Endothelial cell of umbilical vein (primary cell): ENCODE results near the gene PCDH9. TPM values are rescaled to one million over a fixed set of nuclear protein-coding genes. Genes with fewer than 3 reads are reported as not detected.

ENCODE experiments used
- BruUV-seq: library from RNA; stranded (reverse); fragments of 400-500 nt; replicated peaks from 2 replicates; lab custom pipeline; 2021; lab: Mats Ljungman, UMichigan
- CTCF ChIA-PET: fragments of 300-600, 350-600 bp; sonication (Branson Sonifier 250); formaldehyde crosslinking; loops from one replicate; lab custom pipeline; 2021; ENCODE audit warnings: antibody characterized with exemption, inconsistent platforms; lab: Charles Lee
- POLR2A ChIA-PET: fragments of 300-600, 350-600 bp; sonication (Branson Sonifier 250); formaldehyde crosslinking; loops from one replicate; lab custom pipeline; 2021; ENCODE audit warnings: antibody characterized with exemption, inconsistent platforms; lab: Charles Lee
- DNase-seq: peaks from one replicate; pipeline ENCODE4 v3.0.0-alpha.2; 2011; ENCODE audit warnings: low read depth, low spot score
- FAIRE-seq: peaks from 2 replicates; lab custom pipeline; 2011; peaks lifted over from hg19 to GRCh38; lab: Jason Lieb, UNC
- H2AFZ ChIP-seq: 2 replicates; pipeline ENCODE4 v1.6.0; 2012; ENCODE audit warnings: low read depth, low read length, control low read depth, inconsistent platforms
- H3K27ac ChIP-seq: 2 replicates; pipeline ENCODE4 v1.5.1; 2011; ENCODE audit warnings: low read depth, mild to moderate bottlenecking, control low read depth, low read length, moderate library complexity; ENCODE audit not compliant: insufficient read depth
- H3K27me3 ChIP-seq, 2 experiments: 2 replicates each; pipeline versions ENCODE4 v1.6.0 to v1.6.1; 2011; ENCODE audit warnings: low read length in 2 of 2, mixed read lengths in 1 of 2; ENCODE audit not compliant: control insufficient read depth in 2 of 2, insufficient read depth in 2 of 2
- H3K36me3 ChIP-seq, 2 experiments: 2 replicates in 1 of 2; 3 replicates in 1 of 2; pipeline ENCODE4 v1.5.1; 2011; ENCODE audit warnings: low read length in 2 of 2, mild to moderate bottlenecking in 1 of 2, moderate library complexity in 1 of 2; ENCODE audit not compliant: control insufficient read depth in 2 of 2, insufficient read depth in 2 of 2; ENCODE audit errors: extremely low read depth in 1 of 2
- H3K4me1 ChIP-seq: 3 replicates; pipeline ENCODE4 v1.5.1; 2011; ENCODE audit warnings: mild to moderate bottlenecking, low read length; ENCODE audit not compliant: control insufficient read depth, insufficient read depth; ENCODE audit errors: extremely low read depth
- H3K4me2 ChIP-seq: 2 replicates; pipeline ENCODE4 v1.6.1; 2011; ENCODE audit warnings: low read length, control low read depth, mixed read lengths; ENCODE audit not compliant: insufficient read depth
- H3K4me3 ChIP-seq, 3 experiments: fragments of 200-600 bp in 1 of 3; sonication (generic), shearing (Covaris generic) in 1 of 3; replicated peaks in 1 of 3; 2 replicates each; pipeline ENCODE4 v1.5.1; 2011 to 2016; ENCODE audit warnings: control low read depth in 3 of 3, low read length in 3 of 3, mild to moderate bottlenecking in 2 of 3, inconsistent platforms in 1 of 3, low read depth in 1 of 3, moderate library complexity in 1 of 3; ENCODE audit not compliant: insufficient read depth in 1 of 3
- H3K79me2 ChIP-seq: 2 replicates; pipeline ENCODE4 v1.6.0; 2012; ENCODE audit warnings: low read length, inconsistent platforms; ENCODE audit not compliant: control insufficient read depth, insufficient read depth
- H3K9ac ChIP-seq: replicated peaks from 2 replicates; pipeline ENCODE3; 2011; ENCODE audit warnings: low read length, control low read depth; ENCODE audit not compliant: insufficient read depth; ENCODE audit errors: extremely low read depth
- H3K9me1 ChIP-seq: replicated peaks from 3 replicates; pipeline ENCODE4 v1.6.0; 2011; ENCODE audit warnings: mild to moderate bottlenecking, low read length; ENCODE audit not compliant: control insufficient read depth, insufficient read depth; ENCODE audit errors: extremely low read depth
- H3K9me3 ChIP-seq: replicated peaks from 2 replicates; pipeline ENCODE4 v1.5.1; 2012; ENCODE audit warnings: low read length, inconsistent platforms; ENCODE audit not compliant: control insufficient read depth, insufficient read depth
- H4K20me1 ChIP-seq: replicated peaks from 2 replicates; pipeline ENCODE3; 2011; ENCODE audit warnings: mild to moderate bottlenecking, low read length; ENCODE audit not compliant: control insufficient read depth, insufficient read depth; ENCODE audit errors: extremely low read depth
- FOS ChIP-seq: IDR thresholded peaks from 2 replicates; pipeline ENCODE4 v1.6.1; 2011; ENCODE audit warnings: mild to moderate bottlenecking, low read length, moderate library complexity, borderline replicate concordance; ENCODE audit not compliant: insufficient read depth
- GATA2 ChIP-seq: IDR thresholded peaks from 2 replicates; pipeline ENCODE4 v1.7.0; 2011; ENCODE audit warnings: low read depth, mild to moderate bottlenecking, moderate library complexity, mixed read lengths, low read length; ENCODE audit not compliant: insufficient read length, insufficient read depth
- MAX ChIP-seq: IDR thresholded peaks from 2 replicates; pipeline ENCODE4 v1.6.1; 2011; ENCODE audit not compliant: insufficient read depth, insufficient read length
- MYC ChIP-seq: IDR thresholded peaks from one replicate; pipeline ENCODE4 v1.6.1; 2011; ENCODE audit warnings: mild to moderate bottlenecking, low read depth, low read length
- POLR2A ChIP-seq: IDR thresholded peaks from 2 replicates; pipeline ENCODE4 v1.6.1; 2012; ENCODE audit warnings: low read depth, mild to moderate bottlenecking, control low read depth, low read length
- POLR2AphosphoS5 ChIP-seq: IDR thresholded peaks from 2 replicates; pipeline ENCODE4 v1.6.1; 2012; ENCODE audit warnings: low read depth, mild to moderate bottlenecking, control low read depth, low read length, moderate library complexity; ENCODE audit not compliant: insufficient read depth
- dilution Hi-C: fragments of 300-500 bp; cut with MboI; formaldehyde crosslinking; loops from one replicate; pipeline ENCODE4 v1.15.0; 2019; ENCODE audit warnings: low sequenced_read_pairs; ENCODE audit not compliant: extremely low pct_ligation_motif_present
- intact Hi-C: fragments of 100-400 bp; cut with micrococcal nuclease; formaldehyde crosslinking; loops from one replicate; pipeline ENCODE4 v1.10.0; 2022
- polyA plus RNA-seq, 4 experiments: library from polyadenylated mRNA; depleted of rRNA in 3 of 4; stranded (reverse) in 3 of 4; unstranded in 1 of 4; fragments of >200 nt; gene quantifications; 2 replicates each; pipeline versions ENCODE4 v1.2.1 to v1.2.3, GENCODE V29; 2011 to 2012; ENCODE audit warnings: missing spikeins in 1 of 4
- total RNA-seq: library from RNA; stranded (reverse); gene quantifications from 2 replicates; pipeline ENCODE4 v1.2.3, GENCODE V29; 2021

Gene PCDH9
- total and polyA plus RNA-seq, 2 donors (not counting 3 experiments of a cell fraction or from before 2014, with no cell fraction given), result 1.1 to 5.2 TPM

GRCh38 chr13:66354879-66355751, 875.0 kb downstream of the PCDH9 start:
- no peak for TF ChIP-seq FOS
- no peak for TF ChIP-seq MYC
- Histone ChIP-seq H3K9me3 (no peaks in the 10 kb centered on the region), H3K79me2 (no peaks in the 10 kb centered on the region)

GRCh38 chr13:66353664-66354063, 876.5 kb downstream of the PCDH9 start:
- H3K9me1 ChIP-seq, result no peaks in the 10 kb centered on the region
- no peak for FAIRE-seq
- H3K4me3 ChIP-seq, result no peak overlapping the region
- no TSS peak for BruUV-seq
- H3K9ac ChIP-seq, result no peak overlapping the region
- CTCF ChIA-PET, result interaction anchor here (1.2 kb wide), 1 partner anchor 18 kb away, joined by 3 read pairs; no protein-coding TSS in a partner anchor
- POLR2A ChIA-PET, result no interaction called here
- TF ChIP-seq POLR2AphosphoS5 (no peak), POLR2A (no peak), MAX (no peak), GATA2 (no peak), FOS (no peak)
- H3K36me3 ChIP-seq, result no peaks in the 10 kb centered on the region
- no peaks in the 10 kb centered on the region for H3K79me2 ChIP-seq
- intact Hi-C loops, result no loop called here
- dilution Hi-C loops, result no loop called here
- no peaks in the 10 kb centered on the region for H3K4me1 ChIP-seq
- H3K4me2 ChIP-seq, result no peak overlapping the region
- peak; percentile 5 for DNase-seq
- H3K27me3 ChIP-seq, result no peaks in the 10 kb centered on the region
- H3K9me3 ChIP-seq, result no peaks in the 10 kb centered on the region
- peak overlapping the region; percentile 16 for H2AFZ ChIP-seq
- no peak overlapping the region for H3K27ac ChIP-seq
- no peaks in the 10 kb centered on the region for H4K20me1 ChIP-seq

More at GRCh38 chr13:66354879-66355751, 875.0 kb downstream of the PCDH9 start:
- H3K4me1 ChIP-seq, result no peaks in the 10 kb centered on the region
- no peaks in the 10 kb centered on the region for H4K20me1 ChIP-seq
- no TSS peak for BruUV-seq
- POLR2A ChIA-PET, result no interaction called here
- FAIRE-seq, result peak; percentile 44
- H3K4me3 ChIP-seq, result no peak overlapping the region
- CTCF ChIA-PET, result interaction anchor here (1.2 kb wide), 1 partner anchor 20 kb away, joined by 3 read pairs; no protein-coding TSS in a partner anchor
- intact Hi-C loops, result no loop called here
- H3K9me1 ChIP-seq, result no peaks in the 10 kb centered on the region
- no peak overlapping the region for H3K4me2 ChIP-seq
- DNase-seq, result no peak
- no peaks in the 10 kb centered on the region for H3K36me3 ChIP-seq
- no peak overlapping the region for H3K27ac ChIP-seq
- no peak overlapping the region for H2AFZ ChIP-seq
- no peaks in the 10 kb centered on the region for H3K27me3 ChIP-seq
- dilution Hi-C loops, result no loop called here
- no peak overlapping the region for H3K9ac ChIP-seq
